ENCODE measurements around the gene MRPS35. TPM values are rescaled to one million over a fixed set of nuclear protein-coding genes. Genes with fewer than 3 reads are reported as not detected.

Gene MRPS35
- total and polyA plus RNA-seq, 2 donors (not counting 1 experiment from before 2014, with no cell fraction given), result 17.4 to 24.5 TPM

GRCh38 chr12:27696864-27697564, 13.6 kb upstream of the MRPS35 start:
- Mint-ChIP-seq H3K27me3 (peaks cover 15% of the 10 kb centered on the region), H3K4me3 (no peak overlapping the region), H3K4me1 (no peaks in the 10 kb centered on the region), H3K9me3 (ENCODE audit: insufficient read depth) (no peaks in the 10 kb centered on the region), H3K27ac (no peak overlapping the region)
- no peaks in the 10 kb centered on the region for H4K20me1 ChIP-seq (ENCODE audit: control insufficient read depth, insufficient read depth, low read length, poor library complexity, severe bottlenecking)
- DNase-seq, result no peak
- no peaks in the 10 kb centered on the region for H3K4me1 ChIP-seq (ENCODE audit: control insufficient read depth in 2 of 2, insufficient read depth in 2 of 2, low read length in 2 of 2)
- no peak overlapping the region for H3K27ac ChIP-seq (ENCODE audit: low read length in 2 of 2)
- no peak overlapping the region for H3K9ac ChIP-seq (ENCODE audit: low read length)
- 80% methylated on average over 1 of the region's 3 CpGs for WGBS (ENCODE audit: insufficient coverage)
- H3K4me3 ChIP-seq (ENCODE audit: control extremely low read depth in 1 of 5, extremely low read depth in 1 of 5, insufficient read depth in 1 of 5, low read depth in 2 of 5, low read length in 4 of 5), result no peak overlapping the region
- no peaks in the 10 kb centered on the region for H3K27me3 ChIP-seq (replicated peaks in 1 of 4; ENCODE audit: control extremely low read depth in 1 of 4, control insufficient read depth in 3 of 4, insufficient read depth in 4 of 4, low read length in 3 of 4)
- no peak for TF ChIP-seq CTCF (IDR thresholded peaks at IDR 0.05)
- TF ChIP-seq EZH2 (IDR thresholded peaks at IDR 0.05; ENCODE audit: borderline replicate concordance, insufficient read depth, low read depth, low read length, poor library complexity, severe bottlenecking), result no peak
- H3K4me2 ChIP-seq (replicated peaks; ENCODE audit: low read depth, low read length, poor library complexity, severe bottlenecking), result no peak overlapping the region
- H2AFZ ChIP-seq (ENCODE audit: insufficient read depth, low read depth, low read length, poor library complexity, severe bottlenecking), result no peak overlapping the region
- CTCF ChIA-PET, result interaction anchor here (0.9 to 1.0 kb wide), 2 partner anchors 9 to 262 kb away, joined by 3 to 5 read pairs; no protein-coding TSS in a partner anchor
- no peaks in the 10 kb centered on the region for H3K79me2 ChIP-seq (ENCODE audit: control insufficient read depth, insufficient read depth, low read length)
- peaks cover 0 to 2% of the 10 kb centered on the region in 2 experiments for H3K36me3 ChIP-seq (replicated peaks in 1 of 2; ENCODE audit: control extremely low read depth in 1 of 2, control insufficient read depth in 1 of 2, extremely low read depth in 1 of 2, insufficient read depth in 2 of 2, low read length in 1 of 2)
- POLR2A ChIA-PET, result interaction anchor here (0.6 kb wide), 1 partner anchor 685 kb away, joined by 3 read pairs; no protein-coding TSS in a partner anchor
- ATAC-seq (ENCODE audit: low read depth), result no peak
- no peaks in the 10 kb centered on the region for H3K9me3 ChIP-seq (ENCODE audit: control extremely low read depth in 1 of 3, control insufficient read depth in 2 of 3, insufficient read depth in 1 of 3, low read length in 2 of 3)
- intact Hi-C loops (cut with micrococcal nuclease), result no loop called here
